NCI-H2171 (cell line): ENCODE measurements around the gene CFL1.

Experiments
- DNase-seq: peaks from one replicate; lab custom pipeline; 2025; lab: John Stamatoyannopoulos, UW

The CFL1 gene

DNA sequence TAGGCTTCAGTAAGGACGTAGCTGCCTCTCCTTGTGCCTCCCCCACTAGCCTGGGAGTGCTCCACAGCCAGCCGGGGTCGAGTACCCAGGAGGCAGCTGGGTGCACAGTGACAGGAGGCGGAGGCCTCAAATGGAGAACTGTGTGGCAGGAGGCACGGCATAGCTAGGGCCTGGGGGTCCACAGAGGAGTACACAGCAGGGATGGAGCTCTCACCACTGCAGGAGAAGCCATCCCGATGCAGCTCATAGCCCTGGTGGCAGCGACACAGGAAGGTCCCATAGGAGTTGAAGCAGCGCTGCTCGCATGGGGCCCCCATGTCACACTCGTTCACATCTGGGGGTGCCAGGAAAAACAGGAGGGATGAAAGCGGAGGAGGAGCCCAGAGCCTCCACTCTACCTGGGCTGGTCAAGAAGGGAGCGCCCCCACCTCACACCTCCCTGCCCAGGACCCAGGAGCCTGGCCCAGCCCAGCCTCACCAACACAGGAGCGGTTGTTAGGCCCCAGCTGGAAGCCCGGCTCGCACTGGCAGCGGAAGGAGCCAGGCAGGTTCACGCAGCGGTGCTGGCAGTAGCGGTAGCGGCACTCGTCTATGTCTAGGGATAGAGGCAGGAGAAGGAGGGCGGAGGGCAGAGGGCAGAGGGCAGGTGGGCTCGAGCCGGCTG lies 11.8 kb upstream of the CFL1 start:
- no peak for DNase-seq

DNA sequence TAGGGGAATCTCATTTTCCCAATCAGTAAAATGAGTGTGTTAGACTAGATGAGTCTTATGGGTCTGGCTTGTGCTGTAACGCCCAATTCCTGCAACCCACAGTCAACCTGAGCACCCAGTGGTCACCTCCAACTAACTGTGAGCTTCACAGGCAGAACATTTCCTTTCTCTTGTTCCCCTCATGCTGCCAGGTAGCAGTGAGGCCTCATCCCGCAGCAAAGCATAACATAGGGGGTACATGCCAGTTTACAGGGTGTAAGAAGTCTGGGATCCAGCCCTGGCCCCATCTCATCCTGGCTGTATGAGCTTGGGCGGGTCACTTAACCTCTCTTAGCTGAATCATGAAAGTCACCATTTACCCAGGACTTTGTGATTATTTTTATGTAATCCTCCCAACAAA lies 10.9 kb upstream of the CFL1 start:
- no peak for DNase-seq

DNA sequence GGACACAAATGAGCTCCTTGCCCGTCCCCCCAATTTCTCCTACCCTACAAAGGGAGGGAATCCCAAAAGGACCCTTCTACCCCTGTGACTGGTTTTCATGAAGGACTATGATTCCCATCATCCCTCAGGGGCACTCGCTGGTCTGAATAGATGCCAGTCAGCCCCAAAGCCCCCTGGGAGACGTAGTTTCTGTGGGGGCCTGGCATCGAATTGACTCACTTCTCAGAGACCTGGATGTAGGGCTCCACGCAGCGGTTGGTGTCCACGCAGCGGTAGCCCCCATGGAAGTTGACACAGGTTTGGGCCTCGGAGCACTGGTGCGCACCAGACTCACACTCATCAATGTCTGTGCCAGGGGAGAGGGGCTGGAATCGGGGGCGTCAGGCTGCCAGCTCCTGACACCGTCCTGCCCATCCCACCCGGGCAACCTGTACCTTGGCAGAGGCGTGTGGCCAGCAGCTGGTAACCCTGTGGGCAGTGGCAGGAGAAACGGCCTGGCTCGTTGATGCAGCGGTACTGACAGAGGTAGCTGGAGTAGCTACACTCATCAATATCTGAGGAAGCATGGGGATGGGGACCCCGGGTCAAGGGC lies 10.2 kb upstream of the CFL1 start:
- DNase-seq: no peak

- DNase-seq: no peak
Measured at GRCh38 chr11:65867284-65868071, 9.5 kb upstream of the CFL1 start.

DNA sequence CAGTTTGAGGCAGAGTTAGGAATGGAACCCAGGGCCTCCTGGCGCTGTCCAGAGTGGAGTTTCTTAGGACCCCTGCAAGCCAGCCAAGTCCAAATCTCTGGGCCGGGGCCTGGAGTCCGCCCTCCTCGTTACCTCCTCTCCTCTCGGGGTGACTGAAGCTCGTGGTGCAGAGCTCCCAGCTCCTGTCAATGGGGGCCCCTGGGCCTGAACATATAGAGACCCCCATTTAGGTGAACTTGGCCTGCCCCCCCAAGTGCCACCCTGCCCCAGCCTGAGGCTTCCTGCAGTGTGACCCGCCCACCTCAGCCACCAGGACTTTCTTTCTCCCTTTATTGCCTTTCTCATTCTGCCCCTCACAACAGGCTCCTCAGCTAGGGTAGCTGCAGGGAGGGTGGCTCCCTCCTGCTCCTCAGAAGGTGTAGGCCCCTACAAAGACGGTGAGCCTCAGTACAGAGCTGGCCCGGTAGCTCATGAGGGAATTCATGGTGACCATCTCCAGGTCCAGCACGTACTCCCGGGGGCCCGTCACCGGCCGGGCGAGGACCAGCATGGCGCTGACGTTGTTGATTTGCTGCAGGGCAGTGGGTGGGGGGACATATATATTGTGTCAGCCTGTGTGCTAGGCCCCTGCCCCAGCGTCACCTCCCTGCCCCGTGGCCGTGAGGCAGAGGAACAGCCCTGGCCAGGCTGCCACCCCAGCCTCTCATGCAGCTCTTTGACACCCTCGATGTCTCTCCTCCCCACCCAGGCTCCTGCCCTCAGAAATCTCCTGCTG lies 8.7 kb upstream of the CFL1 start:
- no peak for DNase-seq

DNA sequence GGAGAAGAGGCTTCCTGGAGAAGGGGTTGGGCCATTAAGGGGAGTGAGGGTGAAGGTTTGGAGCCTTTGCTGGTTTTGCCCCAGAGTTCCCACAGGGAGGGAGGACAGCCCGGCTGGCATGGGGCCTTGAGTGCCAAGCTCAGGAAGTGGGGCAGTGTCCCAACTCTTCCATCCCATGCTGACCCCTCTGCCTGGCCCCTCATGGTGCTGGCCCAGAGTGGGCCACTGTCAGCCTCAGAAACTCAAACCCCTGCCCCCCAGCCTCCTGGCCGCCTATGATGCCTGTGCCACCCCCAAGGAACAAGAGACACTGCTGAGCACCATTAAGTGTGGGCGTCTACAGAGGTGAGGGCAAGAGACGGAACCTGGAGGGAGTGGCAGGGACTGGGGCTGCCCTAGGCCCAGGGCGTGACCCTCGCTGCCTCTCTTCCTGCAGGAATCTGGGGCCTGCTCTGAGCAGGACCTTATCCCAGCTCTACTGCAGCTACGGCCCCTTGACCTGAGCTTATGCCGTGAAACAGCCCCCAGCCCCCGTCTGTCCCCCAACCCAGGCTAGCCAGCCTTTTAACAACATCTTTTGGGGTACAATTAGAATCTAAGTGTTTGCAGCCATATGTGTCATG lies 7.7 kb upstream of the CFL1 start:
- DNase-seq: no peak

GRCh38 chr11:65864706-65865471 lies 6.9 kb upstream of the CFL1 start:
- no peak for DNase-seq

DNA sequence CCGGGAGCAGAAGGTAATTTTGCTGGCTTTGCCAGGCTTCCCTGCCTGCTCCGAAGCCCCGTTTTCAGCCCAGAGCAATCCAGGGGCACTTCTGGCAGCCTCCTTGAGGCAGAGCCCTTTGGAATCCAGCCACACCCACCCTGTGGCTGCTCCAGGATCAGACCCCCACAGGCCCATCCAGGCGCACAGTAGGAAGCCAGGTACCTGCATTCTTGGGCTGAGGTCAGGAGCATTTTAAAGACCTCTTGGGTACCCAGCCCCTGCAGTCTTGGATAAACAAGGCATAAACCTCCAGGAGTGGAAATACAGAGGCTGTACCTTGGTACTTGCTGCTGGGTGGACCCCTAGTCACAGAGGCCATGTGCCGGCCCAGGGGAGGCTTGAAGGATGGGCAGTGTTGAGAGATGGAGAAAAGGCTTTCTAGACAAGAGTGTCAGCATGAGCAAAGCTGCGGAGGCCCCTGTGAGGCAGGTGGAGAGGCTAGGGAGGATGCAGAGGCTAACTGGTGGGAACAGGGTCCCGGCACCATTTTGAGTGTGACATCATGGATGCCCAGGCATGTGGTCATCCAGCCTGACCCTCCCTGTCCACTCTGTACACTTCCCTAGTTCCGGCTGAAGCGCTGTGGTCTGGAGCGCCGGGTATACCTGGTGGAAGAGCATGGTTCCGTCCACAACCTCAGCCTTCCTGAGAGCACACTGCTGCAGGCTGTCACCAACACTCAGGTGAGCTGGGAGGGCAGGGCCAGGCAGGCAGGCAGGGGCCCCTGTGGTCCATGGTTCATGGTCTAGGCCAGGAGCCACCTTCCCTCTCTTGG lies 6.1 kb upstream of the CFL1 start:
- no peak for DNase-seq

DNA sequence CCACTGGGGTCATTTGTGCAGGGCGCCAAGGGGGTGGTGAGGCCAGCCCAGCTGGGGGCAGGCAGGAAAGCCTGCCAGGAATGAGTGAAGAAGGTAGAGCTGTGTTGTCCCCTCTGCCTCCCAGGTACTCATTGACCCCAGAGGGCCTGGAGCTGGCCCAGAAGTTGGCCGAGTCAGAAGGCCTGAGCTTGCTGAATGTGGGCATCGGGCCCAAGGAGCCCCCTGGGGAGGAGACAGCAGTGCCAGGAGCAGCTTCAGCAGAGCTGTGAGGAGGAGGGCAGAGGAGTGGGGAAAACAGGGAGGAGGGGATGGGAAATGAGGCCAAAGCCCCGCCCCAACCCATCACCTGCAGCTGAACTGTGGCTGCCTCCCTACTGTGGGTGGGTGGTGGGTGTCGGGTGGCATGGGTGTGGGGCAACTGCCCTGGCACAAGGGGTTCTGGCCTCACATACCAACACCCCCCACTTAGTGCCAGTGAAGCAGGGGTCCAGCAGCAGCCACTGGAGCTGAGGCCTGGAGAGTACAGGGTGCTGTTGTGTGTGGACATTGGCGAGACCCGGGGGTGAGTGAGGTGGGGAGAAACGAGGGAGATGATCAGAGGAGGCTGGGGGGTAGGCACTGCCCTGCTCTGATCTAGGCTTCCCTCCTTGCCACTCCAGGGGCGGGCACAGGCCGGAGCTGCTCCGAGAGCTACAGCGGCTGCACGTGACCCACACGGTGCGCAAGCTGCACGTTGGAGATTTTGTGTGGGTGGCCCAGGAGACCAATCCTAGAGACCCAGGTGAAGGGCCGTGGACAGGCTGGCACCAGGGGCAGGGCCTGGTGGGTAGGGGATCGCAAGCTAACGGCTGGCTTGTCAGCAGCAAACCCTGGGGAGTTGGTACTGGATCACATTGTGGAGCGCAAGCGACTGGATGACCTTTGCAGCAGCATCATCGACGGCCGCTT lies 5.2 kb upstream of the CFL1 start:
- no peak for DNase-seq

GRCh38 chr11:65862191-65862735 lies 4.3 kb upstream of the CFL1 start:
- DNase-seq: no peak

GRCh38 chr11:65861533-65862183 lies 3.7 kb upstream of the CFL1 start:
- DNase-seq: no peak

DNA sequence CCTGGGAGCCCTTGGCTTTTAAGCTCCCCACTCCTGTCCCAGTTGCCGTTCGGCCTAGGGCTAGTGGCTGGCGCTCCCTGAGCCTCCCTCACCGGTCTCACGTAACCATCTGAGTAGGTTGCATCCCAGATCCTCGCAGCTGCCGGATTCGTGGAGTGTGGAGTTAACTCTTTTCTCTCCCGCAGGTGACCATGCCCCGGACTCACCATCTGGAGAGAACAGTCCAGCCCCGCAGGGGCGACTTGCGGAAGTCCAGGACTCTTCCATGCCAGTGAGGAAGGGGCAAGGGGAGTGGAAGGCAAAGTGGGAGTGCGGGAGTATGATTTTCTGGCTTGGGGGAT lies 3.2 kb upstream of the CFL1 start:
- no peak for DNase-seq

DNA sequence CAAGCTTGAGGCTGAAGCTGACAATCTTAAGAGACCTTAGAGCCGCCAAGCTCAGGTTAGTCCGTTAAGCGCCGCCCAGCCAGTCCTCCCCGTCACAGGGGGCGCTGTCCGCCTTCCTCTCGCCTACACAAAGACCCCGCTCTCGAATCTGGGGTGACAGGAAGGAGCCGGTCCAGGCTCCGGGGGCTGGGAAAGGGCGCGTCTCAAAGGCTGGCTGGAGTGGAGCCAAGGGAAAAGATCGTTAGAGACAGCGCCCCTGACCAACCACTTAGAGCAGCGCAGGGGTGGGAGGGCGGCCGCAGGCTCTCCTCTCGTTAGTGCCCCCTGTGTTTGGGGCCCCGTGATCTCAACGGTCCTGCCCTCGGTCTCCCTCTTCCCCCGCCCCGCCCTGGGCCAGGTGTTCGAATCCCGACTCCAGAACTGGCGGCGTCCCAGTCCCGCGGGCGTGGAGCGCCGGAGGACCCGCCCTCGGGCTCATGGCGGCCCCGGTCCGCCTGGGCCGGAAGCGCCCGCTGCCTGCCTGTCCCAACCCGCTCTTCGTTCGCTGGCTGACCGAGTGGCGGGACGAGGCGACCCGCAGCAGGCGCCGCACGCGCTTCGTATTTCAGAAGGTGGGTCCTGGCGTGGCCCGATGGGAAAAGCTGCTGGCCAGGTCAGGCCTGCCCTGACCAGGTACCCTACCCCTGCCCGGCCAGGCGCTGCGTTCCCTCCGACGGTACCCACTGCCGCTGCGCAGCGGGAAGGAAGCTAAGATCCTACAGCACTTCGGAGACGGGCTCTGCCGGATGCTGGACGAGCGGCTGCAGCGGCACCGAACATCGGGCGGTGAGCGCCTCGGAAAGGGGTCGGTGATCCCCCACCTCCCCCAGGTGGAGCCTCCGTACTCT lies 2.5 kb upstream of the CFL1 start, which contains the start of gene MUS81:
Gene MUS81 (plus strand): TSS at position 156 of the 887 bp plus-strand sequence. CDS start 321 bp downstream, at position 477.
- DNase-seq: peak; percentile 98

- no peak for DNase-seq
Measured at GRCh38 chr11:65859812-65860277, 1.9 kb upstream of the CFL1 start.

- peak; percentile 99 for DNase-seq
Measured at GRCh38 chr11:65859095-65859811, 1.3 kb upstream of the CFL1 start.

DNA sequence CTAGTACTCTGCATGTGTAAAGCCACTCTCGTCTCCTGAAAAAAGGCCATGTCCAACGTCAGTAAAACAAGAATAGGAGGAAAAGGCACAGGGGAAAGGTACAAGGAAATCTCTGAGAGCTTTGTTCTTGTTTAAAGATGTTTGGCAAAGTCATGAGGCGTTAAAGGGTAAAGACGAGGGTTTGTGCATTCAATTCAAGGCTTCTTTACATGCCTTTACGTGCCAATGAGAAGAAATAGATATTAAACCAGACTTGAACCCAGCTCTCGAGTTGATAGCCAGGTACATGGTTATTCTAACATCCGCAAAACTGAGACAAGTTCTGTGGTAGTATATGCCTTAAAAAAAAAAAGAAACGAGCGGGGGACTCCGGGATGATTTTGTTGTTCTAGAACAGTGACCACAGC lies 704 bp upstream of the CFL1 start:
- DNase-seq: no peak

DNA sequence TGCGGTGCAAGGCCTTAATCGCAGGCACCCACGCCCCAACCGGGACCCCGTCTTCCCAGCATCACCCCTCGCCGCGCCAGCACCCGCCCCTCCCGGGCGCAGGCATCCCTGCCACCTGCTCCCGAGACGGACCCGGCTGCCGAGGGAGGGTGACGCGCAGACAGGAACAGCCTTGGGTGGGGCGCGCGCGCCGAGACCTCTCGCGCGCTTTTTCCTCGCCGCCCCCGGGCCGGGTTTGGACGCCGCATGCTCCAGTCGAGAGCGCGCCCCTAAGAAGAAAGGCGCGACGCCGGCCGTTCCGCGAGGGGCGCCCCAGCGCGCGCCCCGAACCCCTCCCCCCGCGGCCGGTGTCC lies 504 bp downstream of the CFL1 start:
- DNase-seq: no peak
